Measurements from ENCODE around the gene SRXN1. TPM values are rescaled to one million over a fixed set of nuclear protein-coding genes. Genes with fewer than 3 reads are reported as not detected.

Gene SRXN1
- total RNA-seq, 2 donors from 2014 or later, result 8.7 to 12.7 TPM

DNA sequence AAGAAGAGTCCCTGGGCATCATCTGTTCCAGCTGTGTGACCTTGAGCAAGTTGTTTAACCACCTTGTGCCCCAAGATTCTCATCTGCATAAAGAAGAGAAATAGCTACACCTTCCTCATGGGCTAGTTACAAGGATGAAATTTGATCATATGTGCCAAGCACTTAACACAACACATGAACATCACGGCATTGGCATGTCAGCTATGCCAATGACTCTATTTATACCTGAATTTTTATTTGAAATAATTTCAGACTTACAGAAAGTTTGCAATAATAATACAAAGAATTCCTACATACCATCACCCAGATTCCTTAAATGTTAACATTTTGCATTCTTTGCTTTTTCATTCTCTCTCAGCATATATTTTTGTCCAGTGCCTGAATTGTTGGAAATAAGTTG is 21.9 kb downstream of the SRXN1 start:
- no peaks in the 10 kb centered on the region for H3K9me3 Mint-ChIP-seq

DNA sequence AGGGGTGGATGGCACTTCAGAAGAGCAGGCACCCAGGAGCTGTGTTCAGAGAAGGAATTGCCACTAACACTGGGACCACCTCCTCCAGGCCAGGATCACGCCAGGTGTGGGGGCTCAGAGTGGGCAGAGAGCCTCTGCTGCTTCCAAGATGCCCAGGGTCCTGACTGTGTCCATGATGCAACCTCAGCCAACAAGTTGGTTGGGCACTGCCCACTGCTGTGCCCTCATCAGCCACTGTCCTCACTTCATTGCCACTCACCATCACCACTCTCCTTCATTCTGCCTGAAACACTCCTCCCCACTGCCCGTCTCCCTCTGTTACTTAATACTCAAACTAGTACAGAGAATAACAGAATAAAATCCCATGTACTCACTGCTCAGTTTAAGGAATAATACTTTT is 26.4 kb downstream of the SRXN1 start:
- ATAC-seq (no peak), DNase-seq (ENCODE audit: low spot score in 2 of 2) (no peak)
- no peaks in the 10 kb centered on the region for H3K9me3 Mint-ChIP-seq
- no peak overlapping the region for H3K27ac Mint-ChIP-seq
- H3K36me3 Mint-ChIP-seq, result no peaks in the 10 kb centered on the region

More for the DNA sequence above, 21.9 kb downstream of the SRXN1 start:
- Mint-ChIP-seq H3K27ac (no peak overlapping the region), H3K36me3 (no peaks in the 10 kb centered on the region)
- no peak for ATAC-seq
- no peak for DNase-seq (ENCODE audit: low spot score in 2 of 2)

DNA sequence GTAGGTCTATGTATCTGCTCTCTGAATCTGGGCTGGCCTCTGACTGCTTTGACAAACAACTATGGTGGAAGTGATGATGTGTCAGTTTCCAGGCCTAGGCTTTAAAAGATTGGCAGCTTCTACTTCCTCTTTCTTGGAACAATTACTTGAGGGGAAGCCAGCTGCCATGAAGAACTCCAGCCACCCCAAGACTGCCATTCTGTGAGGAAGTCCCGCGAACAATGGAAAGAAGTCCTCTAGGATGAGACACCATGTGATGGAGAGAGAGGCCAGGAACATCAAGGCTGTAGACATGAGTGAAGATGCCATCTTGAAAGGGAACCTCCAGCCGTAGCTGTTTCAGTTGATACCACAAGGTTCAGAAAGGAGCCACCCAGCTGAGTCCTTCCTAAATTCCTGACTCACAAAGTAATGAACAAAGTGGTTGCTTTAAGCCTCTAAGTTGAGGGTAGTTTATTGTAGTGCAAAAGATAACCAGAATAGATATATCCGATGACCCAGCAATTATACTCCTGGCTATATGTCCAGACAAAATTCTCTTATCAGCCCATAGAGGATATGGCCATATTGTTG is 27.6 kb downstream of the SRXN1 start:
- ATAC-seq (no peak), DNase-seq (ENCODE audit: low spot score in 2 of 2) (no peak)
- no peaks in the 10 kb centered on the region for H3K36me3 Mint-ChIP-seq
- no peaks in the 10 kb centered on the region for H3K9me3 Mint-ChIP-seq
- no peak overlapping the region for H3K27ac Mint-ChIP-seq

DNA sequence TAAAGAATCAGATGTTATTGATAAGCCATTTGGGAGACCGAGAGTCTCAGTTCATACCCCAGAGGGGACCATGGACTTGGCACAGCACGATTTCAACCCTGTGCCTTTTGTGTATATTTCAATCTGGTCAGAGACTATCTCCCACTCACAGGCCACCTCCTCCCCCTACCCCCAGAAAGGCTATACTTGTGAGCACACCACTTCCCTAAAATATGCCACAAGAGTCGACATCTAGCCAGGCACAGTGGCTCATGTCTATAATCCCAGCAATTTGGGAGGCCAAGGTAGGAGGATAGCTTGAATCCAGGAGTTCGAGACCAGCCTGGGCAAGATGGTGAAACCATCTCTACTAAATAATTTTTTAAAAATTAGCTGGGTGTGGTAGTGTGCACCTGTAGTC is 29.3 kb downstream of the SRXN1 start:
- DNase-seq (ENCODE audit: low spot score in 2 of 2), result no peak
- Mint-ChIP-seq H3K9me3 (no peaks in the 10 kb centered on the region), H3K36me3 (peaks cover 0 to 3% of the 10 kb centered on the region in 2 donors), H3K27ac (no peak overlapping the region)
- ATAC-seq, result no peak

DNA sequence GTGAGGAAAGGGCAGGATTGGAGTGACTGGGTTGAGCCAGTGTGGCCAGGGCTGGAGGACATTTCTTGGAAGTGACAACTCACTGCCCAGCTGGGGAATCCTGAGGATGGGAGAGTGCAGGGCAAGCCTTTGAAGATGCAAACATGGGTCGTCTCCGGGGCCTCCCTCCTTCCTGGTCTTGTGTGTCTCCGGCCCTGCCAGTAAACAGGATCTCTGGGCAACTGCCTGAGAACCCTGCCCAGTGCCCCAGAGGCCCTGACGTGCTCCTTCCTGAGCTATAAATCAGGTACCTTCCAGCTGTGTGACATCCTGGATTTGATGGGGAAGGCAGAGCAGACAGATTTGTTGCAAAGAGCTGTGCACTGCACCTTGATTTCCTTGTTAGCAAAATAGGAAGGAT is 30.0 kb downstream of the SRXN1 start:
- peaks cover 0 to 1% of the 10 kb centered on the region in 2 donors for H3K9me3 Mint-ChIP-seq
- DNase-seq (ENCODE audit: low spot score in 2 of 2) (no peak), ATAC-seq (no peak)
- H3K36me3 Mint-ChIP-seq, result peaks cover 0 to 10% of the 10 kb centered on the region in 2 donors
- no peak overlapping the region for H3K27ac Mint-ChIP-seq

DNA sequence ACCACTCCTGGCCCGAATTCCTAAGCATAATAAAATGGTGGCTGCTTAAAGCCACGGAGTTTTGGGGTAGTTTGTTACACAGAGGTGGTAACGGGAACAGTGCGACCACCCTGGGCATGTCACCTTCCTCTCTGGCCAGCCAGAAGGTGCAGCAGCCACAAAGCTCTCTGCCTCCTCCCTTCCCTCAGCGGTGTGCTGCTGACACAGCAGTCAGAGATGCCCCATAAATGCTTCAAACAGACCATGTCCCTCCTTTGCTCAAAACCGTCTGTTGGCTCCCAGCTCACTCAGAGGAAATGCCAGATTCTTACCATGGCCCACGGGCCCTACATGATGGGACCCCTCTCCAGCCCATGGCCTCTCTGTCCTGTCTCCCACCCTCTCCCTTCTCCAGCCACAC is 30.8 kb downstream of the SRXN1 start:
- DNase-seq (ENCODE audit: low spot score in 2 of 2) (no peak), ATAC-seq (no peak)
- peaks cover 0 to 14% of the 10 kb centered on the region in 2 donors for H3K36me3 Mint-ChIP-seq
- peaks cover 0 to 4% of the 10 kb centered on the region in 2 donors for H3K9me3 Mint-ChIP-seq
- no peak overlapping the region for H3K27ac Mint-ChIP-seq

DNA sequence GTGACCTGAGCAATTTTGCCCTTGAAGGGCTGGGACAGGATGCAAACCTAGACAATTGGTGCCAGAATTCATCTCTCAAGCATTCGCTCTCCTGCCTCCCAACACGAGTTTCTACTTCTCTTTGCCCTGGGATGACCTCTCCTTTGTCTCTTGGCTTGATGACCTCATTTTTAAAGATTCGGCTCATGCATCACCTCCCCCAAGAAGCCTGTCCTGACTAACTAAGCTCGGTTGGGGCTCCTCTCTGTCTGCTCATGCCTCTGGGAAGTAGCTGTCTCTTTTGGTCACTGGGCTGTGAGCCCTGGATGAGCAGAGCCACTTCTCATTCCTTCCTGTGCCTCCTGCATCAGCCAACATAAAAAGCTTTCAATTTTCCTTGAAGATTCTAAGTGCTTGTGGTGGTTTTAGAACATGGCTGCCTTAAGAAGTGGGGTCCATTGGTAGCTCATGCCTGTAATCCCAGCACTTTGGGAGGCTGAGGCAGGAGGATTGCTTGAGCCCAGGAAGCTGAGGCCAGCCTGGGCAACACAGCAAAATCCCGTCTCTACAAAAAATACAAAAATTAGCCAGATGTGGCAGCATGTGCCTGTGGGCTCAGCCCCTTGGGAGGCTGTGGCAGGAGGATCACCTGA is 31.8 kb downstream of the SRXN1 start:
- DNase-seq (ENCODE audit: low spot score in 2 of 2) (no peak), ATAC-seq (no peak)
- peaks cover 0 to 14% of the 10 kb centered on the region in 2 donors for H3K36me3 Mint-ChIP-seq
- no peak overlapping the region for H3K27ac Mint-ChIP-seq
- H3K9me3 Mint-ChIP-seq, result peaks cover 0 to 4% of the 10 kb centered on the region in 2 donors

DNA sequence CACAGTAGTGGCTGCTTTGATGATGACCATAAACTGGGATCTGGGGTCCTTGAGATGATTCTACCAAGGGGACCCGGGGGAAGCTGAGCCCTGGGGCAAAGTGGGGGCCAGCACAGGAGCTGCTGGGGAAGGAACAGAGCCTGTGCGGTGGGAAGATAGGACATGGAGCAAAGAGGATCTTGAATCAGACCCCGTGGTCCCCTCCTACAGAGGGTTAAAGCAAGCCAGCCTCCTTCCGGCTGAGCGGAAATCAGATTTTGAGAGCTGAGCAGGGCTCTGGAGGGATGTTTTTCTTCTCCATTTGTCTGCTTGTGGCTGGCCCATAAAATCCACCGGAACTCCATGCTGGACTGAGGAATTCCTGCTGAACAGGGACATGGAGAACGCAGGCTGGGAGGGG is 32.8 kb downstream of the SRXN1 start:
- DNase-seq (ENCODE audit: low spot score in 2 of 2) (no peak), ATAC-seq (no peak)
- Mint-ChIP-seq H3K27ac (no peak overlapping the region), H3K36me3 (peaks cover 0 to 14% of the 10 kb centered on the region in 2 donors), H3K9me3 (peaks cover 0 to 4% of the 10 kb centered on the region in 2 donors)

DNA sequence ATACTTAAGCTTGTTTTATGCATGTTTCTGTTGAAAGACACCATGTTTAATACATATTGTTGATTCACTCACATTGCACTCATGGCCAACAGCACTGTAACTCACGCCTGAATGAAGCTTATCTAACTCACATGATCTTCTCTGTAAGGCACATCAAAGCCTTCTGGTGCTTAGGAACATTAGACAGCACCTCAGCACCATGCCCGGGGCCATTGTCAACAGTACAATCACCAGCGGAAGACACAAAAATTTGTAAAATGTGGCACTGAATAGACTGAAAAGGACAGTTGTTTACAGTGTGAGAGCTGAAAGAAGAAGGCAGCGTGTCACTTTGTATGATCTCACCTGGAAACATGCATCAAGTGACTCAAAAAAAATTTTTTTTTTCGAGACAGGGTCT is 34.0 kb downstream of the SRXN1 start:
- ATAC-seq (no peak), DNase-seq (ENCODE audit: low spot score in 2 of 2) (no peak)
- peaks cover 0 to 4% of the 10 kb centered on the region in 2 donors for H3K9me3 Mint-ChIP-seq
- H3K36me3 Mint-ChIP-seq, result peaks cover 0 to 14% of the 10 kb centered on the region in 2 donors
- no peak overlapping the region for H3K27ac Mint-ChIP-seq

DNA sequence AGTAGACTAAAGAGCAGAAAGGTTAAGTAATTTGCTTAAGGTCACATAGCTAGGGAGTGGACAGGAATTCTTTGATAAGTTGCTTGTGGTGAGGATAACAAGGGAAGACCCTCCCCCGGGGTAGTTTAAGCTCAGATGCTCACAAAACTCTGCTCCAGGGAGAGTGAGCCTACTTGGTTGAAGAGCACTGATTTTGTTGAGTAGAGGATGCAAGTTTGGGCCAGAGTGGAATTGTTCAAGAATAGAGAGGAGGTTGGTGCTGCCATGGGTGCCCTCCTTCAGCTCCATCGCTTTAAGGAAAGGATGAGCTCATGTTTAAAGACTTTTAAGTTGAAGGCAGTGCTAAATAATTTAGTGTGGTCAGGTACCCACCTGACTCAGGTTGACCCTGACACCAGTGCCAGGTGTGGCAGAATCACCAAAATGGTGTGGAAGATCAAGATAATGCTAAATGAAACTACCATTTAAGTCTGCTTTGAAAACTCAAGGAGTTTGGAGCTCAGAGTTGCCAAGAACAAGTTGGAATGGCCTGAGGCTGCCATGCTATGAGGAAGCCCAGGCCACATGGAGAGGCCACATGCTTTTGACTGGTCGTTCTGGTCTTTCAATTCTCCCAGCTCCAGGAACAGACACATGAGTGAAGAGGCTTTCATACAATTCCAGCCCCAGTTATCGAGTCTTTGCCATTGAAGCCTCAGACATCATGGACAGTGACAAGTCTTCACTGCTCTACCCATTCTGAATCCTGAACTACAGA is 34.9 kb downstream of the SRXN1 start:
- peaks cover 0 to 14% of the 10 kb centered on the region in 2 donors for H3K36me3 Mint-ChIP-seq
- no peak overlapping the region for H3K27ac Mint-ChIP-seq
- H3K9me3 Mint-ChIP-seq, result peaks cover 0 to 4% of the 10 kb centered on the region in 2 donors
- ATAC-seq (no peak), DNase-seq (ENCODE audit: low spot score in 2 of 2) (no peak)

DNA sequence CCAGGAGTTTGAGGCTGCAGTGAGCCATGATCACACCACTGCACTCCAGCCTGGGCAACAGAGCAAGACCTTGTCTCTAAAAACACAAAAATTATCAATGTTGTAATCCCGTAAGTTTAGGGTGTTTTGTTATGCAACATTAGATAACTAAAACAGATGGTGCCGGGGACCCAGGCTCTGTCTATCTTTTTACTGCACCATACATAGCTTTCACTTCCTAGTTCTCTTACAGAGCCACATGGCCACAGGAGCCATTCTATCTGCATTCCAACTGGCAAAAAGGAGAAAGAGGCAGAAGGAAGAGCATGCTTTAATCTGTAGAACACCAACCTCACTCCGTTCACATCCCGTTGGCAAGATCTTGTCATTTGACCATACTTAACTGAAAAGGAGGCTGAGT is 37.5 kb downstream of the SRXN1 start:
- H3K9me3 Mint-ChIP-seq, result peaks cover 0 to 4% of the 10 kb centered on the region in 2 donors
- peaks cover 0 to 14% of the 10 kb centered on the region in 2 donors for H3K36me3 Mint-ChIP-seq
- ATAC-seq, result no peak
- no peak for DNase-seq (ENCODE audit: low spot score in 2 of 2)
- H3K27ac Mint-ChIP-seq, result no peak overlapping the region

DNA sequence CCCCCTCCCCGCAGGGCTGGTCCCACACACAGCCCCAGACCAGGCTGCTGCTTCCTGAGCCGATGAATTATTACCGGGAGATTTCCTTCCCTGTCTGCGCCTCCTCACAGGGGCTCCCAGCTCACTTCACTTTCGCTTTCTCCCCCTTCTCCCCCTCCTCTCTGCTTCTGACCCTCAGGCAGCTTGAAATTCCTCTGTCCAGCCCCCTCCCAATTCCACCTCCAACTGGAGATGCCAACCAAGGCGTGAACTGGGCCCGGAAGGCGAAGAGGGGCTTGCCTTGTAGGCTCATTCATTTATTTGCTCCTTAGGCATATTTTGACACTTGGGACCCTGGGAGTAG is 41.2 kb downstream of the SRXN1 start:
- no peaks in the 10 kb centered on the region for H3K36me3 Mint-ChIP-seq
- no peak for ATAC-seq
- no peak overlapping the region for H3K27ac Mint-ChIP-seq
- DNase-seq (ENCODE audit: low spot score in 2 of 2), result no peak
- no peaks in the 10 kb centered on the region for H3K9me3 Mint-ChIP-seq

DNA sequence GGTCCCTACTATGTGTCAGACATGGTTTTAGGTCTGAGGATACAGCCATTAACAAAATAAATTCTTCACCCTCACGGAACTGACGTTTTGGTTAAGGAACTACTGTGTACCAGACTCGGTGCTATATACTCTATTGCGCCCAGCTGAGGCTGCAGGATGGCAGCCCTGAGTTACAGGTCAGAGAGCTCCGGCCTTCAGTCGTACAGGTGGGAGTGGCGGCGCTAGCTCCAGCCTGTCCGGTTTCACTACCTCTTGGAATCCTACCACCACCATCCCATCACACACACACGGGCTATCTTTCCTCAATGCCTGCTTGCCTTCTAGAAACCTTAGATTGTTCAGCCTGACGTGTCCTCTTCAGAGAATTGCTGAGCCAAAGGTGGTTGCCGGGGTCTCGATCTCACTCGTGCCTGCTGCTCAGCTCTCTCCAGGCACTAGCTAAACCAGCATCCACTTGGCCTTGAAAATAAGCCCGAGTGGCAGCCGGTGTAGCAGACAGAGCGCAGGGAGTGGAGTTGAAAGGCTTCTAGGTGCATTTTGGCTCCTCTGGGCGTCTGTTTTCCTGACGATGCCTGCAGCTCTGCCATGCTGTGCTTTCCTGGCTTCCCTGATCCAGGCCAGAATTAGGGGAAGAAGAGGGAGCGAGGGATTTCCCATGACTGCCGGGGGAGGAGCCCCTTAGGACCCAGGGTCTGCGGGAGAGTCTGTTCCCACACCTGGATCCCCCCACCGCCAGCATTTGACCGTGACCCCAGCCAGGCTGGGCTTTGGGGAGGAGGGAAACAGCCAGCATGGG is 41.8 kb downstream of the SRXN1 start:
- no peaks in the 10 kb centered on the region for H3K36me3 Mint-ChIP-seq
- DNase-seq (ENCODE audit: low spot score in 2 of 2) (no peak), ATAC-seq (no peak)
- no peaks in the 10 kb centered on the region for H3K9me3 Mint-ChIP-seq
- peak overlapping the region in 1 of 2 donors; percentile 15 for H3K27ac Mint-ChIP-seq

DNA sequence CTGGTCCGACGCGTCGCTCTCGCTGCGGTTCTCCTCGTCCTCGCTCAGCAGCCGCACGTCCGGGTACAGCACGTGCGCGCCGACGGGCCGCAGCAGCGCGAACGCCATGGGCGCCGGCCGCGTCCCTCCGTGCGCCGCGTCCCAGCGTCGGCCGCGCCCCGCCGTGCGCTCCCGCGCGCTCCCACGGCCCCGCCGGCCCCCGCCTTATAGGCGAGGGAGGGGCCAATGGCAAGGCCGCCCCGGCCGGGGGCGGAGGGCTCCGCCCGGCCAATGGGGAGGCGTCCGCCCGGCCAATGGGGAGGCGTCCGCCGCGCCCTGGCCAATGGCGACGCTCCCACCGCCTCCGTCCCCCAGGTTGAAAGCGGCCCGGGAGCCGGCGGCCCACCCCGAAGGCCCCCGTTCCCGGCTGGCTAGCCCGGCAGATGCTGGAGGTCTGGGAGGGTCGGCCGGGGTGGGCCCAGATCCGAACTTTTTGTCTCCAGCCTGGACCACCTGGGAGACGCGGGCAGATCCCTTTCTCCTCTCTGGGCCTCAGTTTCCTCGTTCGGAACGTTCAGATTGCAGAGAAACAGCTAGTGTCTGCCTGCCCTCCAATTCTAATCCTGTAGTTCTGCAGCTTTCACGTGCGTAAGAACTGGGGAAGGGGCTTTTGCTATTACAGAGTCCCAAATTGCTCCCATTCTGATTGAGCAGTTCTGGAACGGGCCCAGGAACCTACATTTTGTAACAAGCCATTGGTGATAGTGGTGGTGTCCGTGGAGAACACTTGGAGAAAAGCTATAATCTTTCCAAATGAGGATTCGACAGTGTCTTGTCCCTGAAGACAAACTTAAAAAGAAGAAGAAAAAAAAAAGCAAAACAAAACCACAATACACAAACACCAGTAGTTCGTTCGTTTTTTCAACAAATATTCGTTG is 42.6 kb downstream of the SRXN1 start, which contains the start of gene TCF15:
Gene TCF15 (minus strand): TSS at position 180 of the 917 bp plus-strand sequence. CDS start 72 bp downstream, at position 108.
- no peaks in the 10 kb centered on the region for H3K36me3 Mint-ChIP-seq
- H3K9me3 Mint-ChIP-seq, result no peaks in the 10 kb centered on the region
- DNase-seq (ENCODE audit: low spot score in 2 of 2) (peak in 1 of 2 donors; percentile 23), ATAC-seq (peak; percentile 41 to 86)
- no peak within 1 kb of the TSS for H3K27ac Mint-ChIP-seq

DNA sequence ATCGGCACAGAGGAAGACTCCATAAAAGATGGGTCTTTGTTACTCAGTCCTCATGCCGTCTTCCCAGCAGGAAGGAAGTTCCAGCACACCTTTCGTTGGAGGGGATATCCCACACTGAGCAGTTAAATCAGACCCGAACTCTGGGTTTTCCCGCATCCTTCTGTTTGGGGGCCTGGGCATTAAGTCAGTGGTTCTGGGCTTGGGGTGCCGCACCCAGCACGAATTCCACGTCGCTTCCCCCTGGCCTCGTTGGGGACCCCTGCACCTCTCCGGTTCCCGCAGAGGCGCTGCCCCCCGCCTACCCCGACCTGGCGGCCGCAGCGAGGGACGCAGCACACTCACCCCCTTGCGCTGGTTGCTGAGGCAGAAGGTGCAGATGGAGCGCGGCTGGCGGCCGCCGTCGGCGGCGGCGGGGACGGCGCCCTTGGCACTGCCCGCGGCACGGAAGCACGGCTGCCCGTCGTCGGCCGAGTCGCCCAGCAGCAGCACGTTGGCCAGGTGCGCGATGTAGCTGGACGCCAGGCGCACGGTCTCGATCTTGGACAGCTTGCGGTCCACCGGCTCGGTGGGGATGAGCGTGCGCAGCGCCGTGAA is 43.5 kb downstream of the SRXN1 start:
- no peak for ATAC-seq
- no peak overlapping the region for H3K27ac Mint-ChIP-seq
- DNase-seq (ENCODE audit: low spot score in 2 of 2), result no peak
- no peaks in the 10 kb centered on the region for H3K36me3 Mint-ChIP-seq
- H3K9me3 Mint-ChIP-seq, result no peaks in the 10 kb centered on the region

DNA sequence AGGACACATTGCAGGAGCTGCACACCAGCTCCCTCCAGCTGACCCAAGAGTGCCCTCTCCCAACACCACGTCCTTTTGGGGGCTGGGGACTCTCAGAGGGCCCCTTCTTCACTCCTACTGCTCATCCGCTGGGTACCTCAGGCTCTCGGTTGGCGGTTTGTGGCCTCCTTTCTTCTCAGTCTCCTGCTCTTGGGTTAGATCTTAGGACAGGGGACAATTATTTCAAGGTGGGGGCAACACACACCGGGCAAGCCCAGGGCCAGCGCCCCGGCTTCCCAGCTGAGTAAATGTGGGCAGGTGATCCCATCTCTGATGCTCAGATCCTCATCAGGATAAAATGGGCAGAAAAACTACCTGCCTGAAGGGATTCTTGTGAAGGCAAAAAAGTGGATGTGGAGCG is 44.0 kb downstream of the SRXN1 start:
- H3K36me3 Mint-ChIP-seq, result no peaks in the 10 kb centered on the region
- H3K27ac Mint-ChIP-seq, result no peak overlapping the region
- no peak for DNase-seq (ENCODE audit: low spot score in 2 of 2)
- H3K9me3 Mint-ChIP-seq, result no peaks in the 10 kb centered on the region
- no peak for ATAC-seq

Data from activated naive CD4-positive, alpha-beta T cell treated with anti-CD3 and anti-CD28 coated beads, Interleukin-2, amount 50 U/mL, for 72 hours (primary cell).